SK-N-SH (cell line): ENCODE data around the gene ADRB2. TPM values are rescaled to one million over a fixed set of nuclear protein-coding genes. Genes with fewer than 3 reads are reported as not detected.

Experiments used
- CTCF ChIA-PET: fragments of 300-600, 350-600 bp; formaldehyde crosslinking; extraction: SDS; loops from one replicate; lab custom pipeline; 2021; lab: Yijun Ruan, JAX
- POLR2A ChIA-PET: fragments of 350-600 bp; sonication (Branson Sonifier 250); formaldehyde crosslinking; extraction: SDS; loops from one replicate; lab custom pipeline; 2020; ENCODE audit warnings: antibody characterized with exemption, inconsistent platforms; lab: Yijun Ruan, JAX
- DNase-seq: peaks from one replicate; pipeline ENCODE4 v3.0.0; 2012
- H2AFZ ChIP-seq: fragments of 200-600 bp; sonication (generic); 2 replicates; pipeline ENCODE4 v1.8.1; 2016; ENCODE audit warnings: antibody characterized with exemption, mild to moderate bottlenecking, low read depth
- H3F3A ChIP-seq: fragments of 200-600 bp; sonication (generic); replicated peaks from 2 replicates; pipeline ENCODE3; 2016; ENCODE audit warnings: antibody characterized with exemption, mild to moderate bottlenecking; ENCODE audit not compliant: insufficient read depth
- H3K27ac ChIP-seq, 2 experiments: fragments of 200-500 bp in 1 of 2; fragments of 200-600 bp in 1 of 2; sonication (Bioruptor generic) in 1 of 2; sonication (generic), shearing (Covaris generic) in 1 of 2; 2 replicates each; pipeline versions ENCODE4 v1.5.1 to v1.6.1; 2014 to 2016; ENCODE audit warnings: low read depth in 2 of 2, inconsistent platforms in 1 of 2, low read length in 1 of 2, mild to moderate bottlenecking in 1 of 2, mixed read lengths in 1 of 2
- H3K27me3 ChIP-seq: fragments of 200-600 bp; sonication (generic), shearing (Covaris generic); 2 replicates; pipeline ENCODE4 v1.6.1; 2016; ENCODE audit warnings: mixed run types; ENCODE audit not compliant: insufficient read depth
- H3K36me3 ChIP-seq, 2 experiments: fragments of 200-500 bp in 1 of 2; fragments of 200-600 bp in 1 of 2; sonication (Bioruptor generic) in 1 of 2; sonication (generic) in 1 of 2; replicated peaks in 1 of 2; 2 replicates each; pipeline versions ENCODE3 to v1.5.1; 2014 to 2016; ENCODE audit warnings: low read length in 1 of 2, mild to moderate bottlenecking in 1 of 2; ENCODE audit not compliant: insufficient read depth in 2 of 2, control insufficient read depth in 1 of 2
- H3K4me1 ChIP-seq, 2 experiments: fragments of 200-500 bp in 1 of 2; fragments of 200-600 bp in 1 of 2; sonication (Bioruptor generic) in 1 of 2; sonication (generic), shearing (Covaris generic) in 1 of 2; 2 replicates each; pipeline versions ENCODE4 v1.5.1 to v1.6.1; 2014 to 2016; ENCODE audit warnings: low read depth in 1 of 2, low read length in 1 of 2, mixed run types in 1 of 2; ENCODE audit not compliant: insufficient read depth in 2 of 2, control insufficient read depth in 1 of 2
- H3K4me2 ChIP-seq: fragments of 200-600 bp; sonication (generic), shearing (Covaris generic); 2 replicates; pipeline ENCODE4 v1.6.1; 2017; ENCODE audit warnings: mixed run types
- H3K4me3 ChIP-seq, 2 experiments: fragments of 200-500 bp in 1 of 2; fragments of 200-600 bp in 1 of 2; sonication (Bioruptor generic) in 1 of 2; sonication (generic), shearing (Covaris generic) in 1 of 2; 2 replicates each; pipeline versions ENCODE4 v1.5.1 to v1.8.1; 2014 to 2016; ENCODE audit warnings: low read depth in 2 of 2, inconsistent platforms in 1 of 2, low read length in 1 of 2, mild to moderate bottlenecking in 1 of 2, mixed read lengths in 1 of 2, moderate library complexity in 1 of 2
- H3K79me2 ChIP-seq: fragments of 200-600 bp; sonication (generic); 2 replicates; pipeline ENCODE4 v1.8.1; 2017; ENCODE audit warnings: mild to moderate bottlenecking; ENCODE audit not compliant: insufficient read depth
- H3K9ac ChIP-seq: fragments of 200-600 bp; sonication (generic); 2 replicates; pipeline ENCODE4 v1.6.1; 2017; ENCODE audit warnings: mixed run types
- H3K9me2 ChIP-seq: fragments of 200-600 bp; sonication (generic); 2 replicates; pipeline ENCODE4 v1.6.1; 2017; ENCODE audit warnings: mixed run types
- H3K9me3 ChIP-seq: fragments of 200-600 bp; sonication (generic); 2 replicates; pipeline ENCODE4 v1.6.1; 2017; ENCODE audit warnings: mixed run types, mild to moderate bottlenecking, moderate library complexity
- H4K20me1 ChIP-seq: fragments of 200-600 bp; sonication (generic); 2 replicates; pipeline ENCODE4 v1.6.1; 2017; ENCODE audit warnings: mild to moderate bottlenecking, mixed run types; ENCODE audit not compliant: insufficient read depth
- EZH2phosphoT487 ChIP-seq: fragments of 200-600 bp; sonication (generic); IDR thresholded peaks from 2 replicates; pipeline ENCODE4 v1.6.1; 2017; ENCODE audit warnings: low read depth, mixed run types, mild to moderate bottlenecking, antibody characterized with exemption, moderate library complexity, borderline replicate concordance
- GABPA ChIP-seq: IDR thresholded peaks from 2 replicates; pipeline ENCODE4 v1.4.0; 2012; ENCODE audit warnings: low read depth, mild to moderate bottlenecking
- IRF3 ChIP-seq: fragments of 150-350 bp; IDR thresholded peaks from 2 replicates; pipeline ENCODE4 v1.6.1; 2016; ENCODE audit warnings: mild to moderate bottlenecking, low read depth, low read length
- MAX ChIP-seq: IDR thresholded peaks from 2 replicates; pipeline ENCODE4 v1.4.0; 2012; ENCODE audit warnings: low read depth
- MEF2A ChIP-seq: IDR thresholded peaks from 2 replicates; pipeline ENCODE4 v1.4.0; 2012; ENCODE audit warnings: low read depth, borderline replicate concordance
- MXI1 ChIP-seq: IDR thresholded peaks from 2 replicates; pipeline ENCODE4 v1.6.1; 2012; ENCODE audit warnings: mild to moderate bottlenecking, low read depth, low read length, improper control_type of control experiment
- REST ChIP-seq: IDR thresholded peaks from 2 replicates; pipeline ENCODE4 v1.6.1; 2012; ENCODE audit warnings: mild to moderate bottlenecking, low read depth, low read length, moderate library complexity
- RFX5 ChIP-seq: IDR thresholded peaks from 2 replicates; pipeline ENCODE4 v1.6.1; 2012; ENCODE audit warnings: mild to moderate bottlenecking, improper control_type of control experiment, low read length
- RXRA ChIP-seq: IDR thresholded peaks from 2 replicates; pipeline ENCODE4 v1.4.0; 2012; ENCODE audit warnings: low read depth, mild to moderate bottlenecking, borderline replicate concordance
- SMC3 ChIP-seq: IDR thresholded peaks from 2 replicates; pipeline ENCODE4 v1.6.1; 2012; ENCODE audit warnings: low read depth, low read length, improper control_type of control experiment
- TAF1 ChIP-seq: IDR thresholded peaks from 2 replicates; pipeline ENCODE4 v1.6.1; 2012; ENCODE audit warnings: low read depth, mild to moderate bottlenecking, low read length, moderate library complexity, borderline replicate concordance
- TEAD4 ChIP-seq: IDR thresholded peaks from 2 replicates; pipeline ENCODE4 v1.4.0; 2012; ENCODE audit warnings: mild to moderate bottlenecking, borderline replicate concordance; ENCODE audit not compliant: insufficient read depth
- WGBS: methylation state at CpG from one replicate; pipeline ENCODE4 v1.1.6; 2017; ENCODE audit warnings: low lambda C conversion rate; 5-methylcytosine and 5-hydroxymethylcytosine counted together
- polyA plus RNA-seq, 3 experiments: library from polyadenylated mRNA; depleted of rRNA; stranded (reverse); fragments of >200 nt; gene quantifications; 2 replicates each; pipeline ENCODE4 v1.2.3, GENCODE V29; 2012
- TF ChIP-seq, protein P1 (sequence below): fragments of 200-600 bp; sonication (generic); IDR thresholded peaks from 2 replicates; pipeline ENCODE4 v1.6.1; 2017; ENCODE audit warnings: antibody characterized with exemption, mild to moderate bottlenecking, moderate library complexity
- TF ChIP-seq, protein P2 (sequence below): IDR thresholded peaks from 2 replicates; pipeline ENCODE4 v1.4.0; 2012; ENCODE audit warnings: low read depth, borderline replicate concordance
- TF ChIP-seq, protein P3 (sequence below): IDR thresholded peaks from 2 replicates; pipeline ENCODE4; 2012

Gene ADRB2
- polyA plus RNA-seq, 1 of the 3 experiments (the other 2 are of a cell fraction), result 1.0 TPM

- no peak for TF ChIP-seq RFX5
- no peak for TF ChIP-seq RXRA
- TF ChIP-seq MXI1, result no peak
- TF ChIP-seq GABPA, result no peak
- TF ChIP-seq, all 33 proteins: peak for 0
- H3K27me3 ChIP-seq, result no peaks in the 10 kb centered on the region
- no peak overlapping the region; the same call in 1 of the 2 replicates for H2AFZ ChIP-seq
- WGBS, result 89% methylated on average over 3 of the region's 3 CpGs
- no peaks in the 10 kb centered on the region for H3K36me3 ChIP-seq
- POLR2A ChIA-PET, result no interaction called here
- CTCF ChIA-PET, result interaction anchor here (0.6 to 2.8 kb wide), 5 partner anchors 11 to 305 kb away, joined by 3 to 7 read pairs (median 3); no protein-coding TSS in a partner anchor
- no peak overlapping the region for H3K9ac ChIP-seq
- H3K9me3 ChIP-seq, result no peaks in the 10 kb centered on the region
- H3K79me2 ChIP-seq, result no peaks in the 10 kb centered on the region
- DNase-seq, result no peak
- no peak overlapping the region for H3K4me2 ChIP-seq
- no peaks in the 10 kb centered on the region for H4K20me1 ChIP-seq
- H3K4me1 ChIP-seq, result peaks cover 8 to 14% of the 10 kb centered on the region in 2 experiments
- no peaks in the 10 kb centered on the region for H3K9me2 ChIP-seq
- no peak overlapping the region for H3K4me3 ChIP-seq
- H3K27ac ChIP-seq, result no peak overlapping the region
- peaks cover 3% of the 10 kb centered on the region for H3F3A ChIP-seq
Measured at GRCh38 chr5:148809781-148810524, 16.5 kb upstream of the ADRB2 start.

DNA sequence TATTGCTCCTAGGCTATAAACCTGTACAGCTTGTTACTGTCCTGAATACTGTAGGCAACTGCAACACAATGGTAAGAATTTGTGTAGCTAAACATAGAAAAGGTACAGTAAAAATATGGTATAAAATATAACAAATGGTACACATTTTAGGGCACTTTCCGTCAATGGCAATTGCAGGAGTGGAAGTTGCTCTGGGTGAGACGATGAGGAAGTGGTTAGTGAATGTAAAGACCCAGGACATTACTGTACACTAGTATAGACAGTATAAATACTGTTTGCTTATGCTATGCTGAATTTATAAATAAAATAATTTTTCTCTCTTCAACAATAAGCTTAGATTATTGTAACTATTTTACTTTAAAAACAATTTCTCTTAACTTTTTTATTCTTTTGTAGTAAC, 15.6 kb upstream of the ADRB2 start:
- H2AFZ ChIP-seq, result no peak overlapping the region
- peaks cover under 1 to 7% of the 10 kb centered on the region in 2 experiments; a peak in 2 of 4 replicates for H3K4me1 ChIP-seq
- POLR2A ChIA-PET, result interaction anchor here (0.5 kb wide), 1 partner anchor 590 kb away, joined by 3 read pairs; no protein-coding TSS in a partner anchor
- no peak overlapping the region for H3K4me3 ChIP-seq
- no peaks in the 10 kb centered on the region for H3K36me3 ChIP-seq
- 91% methylated on average over 2 of the region's 2 CpGs for WGBS
- H3K27ac ChIP-seq, result no peak overlapping the region
- H3K9me2 ChIP-seq, result no peaks in the 10 kb centered on the region
- H3F3A ChIP-seq, result peaks cover 3% of the 10 kb centered on the region
- no peaks in the 10 kb centered on the region for H3K27me3 ChIP-seq
- DNase-seq, result no peak
- no peaks in the 10 kb centered on the region for H4K20me1 ChIP-seq
- no peaks in the 10 kb centered on the region for H3K9me3 ChIP-seq
- no peak overlapping the region for H3K9ac ChIP-seq
- CTCF ChIA-PET, result interaction anchor here (0.9 to 1.2 kb wide), 2 partner anchors 11 to 304 kb away, joined by 3 read pairs; no protein-coding TSS in a partner anchor
- no peak overlapping the region for H3K4me2 ChIP-seq
- no peaks in the 10 kb centered on the region for H3K79me2 ChIP-seq
- TF ChIP-seq, protein P1, sequence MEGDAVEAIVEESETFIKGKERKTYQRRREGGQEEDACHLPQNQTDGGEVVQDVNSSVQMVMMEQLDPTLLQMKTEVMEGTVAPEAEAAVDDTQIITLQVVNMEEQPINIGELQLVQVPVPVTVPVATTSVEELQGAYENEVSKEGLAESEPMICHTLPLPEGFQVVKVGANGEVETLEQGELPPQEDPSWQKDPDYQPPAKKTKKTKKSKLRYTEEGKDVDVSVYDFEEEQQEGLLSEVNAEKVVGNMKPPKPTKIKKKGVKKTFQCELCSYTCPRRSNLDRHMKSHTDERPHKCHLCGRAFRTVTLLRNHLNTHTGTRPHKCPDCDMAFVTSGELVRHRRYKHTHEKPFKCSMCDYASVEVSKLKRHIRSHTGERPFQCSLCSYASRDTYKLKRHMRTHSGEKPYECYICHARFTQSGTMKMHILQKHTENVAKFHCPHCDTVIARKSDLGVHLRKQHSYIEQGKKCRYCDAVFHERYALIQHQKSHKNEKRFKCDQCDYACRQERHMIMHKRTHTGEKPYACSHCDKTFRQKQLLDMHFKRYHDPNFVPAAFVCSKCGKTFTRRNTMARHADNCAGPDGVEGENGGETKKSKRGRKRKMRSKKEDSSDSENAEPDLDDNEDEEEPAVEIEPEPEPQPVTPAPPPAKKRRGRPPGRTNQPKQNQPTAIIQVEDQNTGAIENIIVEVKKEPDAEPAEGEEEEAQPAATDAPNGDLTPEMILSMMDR, result no peak
- no peak for TF ChIP-seq TEAD4
- TF ChIP-seq, protein P2, sequence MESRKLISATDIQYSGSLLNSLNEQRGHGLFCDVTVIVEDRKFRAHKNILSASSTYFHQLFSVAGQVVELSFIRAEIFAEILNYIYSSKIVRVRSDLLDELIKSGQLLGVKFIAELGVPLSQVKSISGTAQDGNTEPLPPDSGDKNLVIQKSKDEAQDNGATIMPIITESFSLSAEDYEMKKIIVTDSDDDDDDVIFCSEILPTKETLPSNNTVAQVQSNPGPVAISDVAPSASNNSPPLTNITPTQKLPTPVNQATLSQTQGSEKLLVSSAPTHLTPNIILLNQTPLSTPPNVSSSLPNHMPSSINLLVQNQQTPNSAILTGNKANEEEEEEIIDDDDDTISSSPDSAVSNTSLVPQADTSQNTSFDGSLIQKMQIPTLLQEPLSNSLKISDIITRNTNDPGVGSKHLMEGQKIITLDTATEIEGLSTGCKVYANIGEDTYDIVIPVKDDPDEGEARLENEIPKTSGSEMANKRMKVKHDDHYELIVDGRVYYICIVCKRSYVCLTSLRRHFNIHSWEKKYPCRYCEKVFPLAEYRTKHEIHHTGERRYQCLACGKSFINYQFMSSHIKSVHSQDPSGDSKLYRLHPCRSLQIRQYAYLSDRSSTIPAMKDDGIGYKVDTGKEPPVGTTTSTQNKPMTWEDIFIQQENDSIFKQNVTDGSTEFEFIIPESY, result no peak
- TF ChIP-seq, protein P3, sequence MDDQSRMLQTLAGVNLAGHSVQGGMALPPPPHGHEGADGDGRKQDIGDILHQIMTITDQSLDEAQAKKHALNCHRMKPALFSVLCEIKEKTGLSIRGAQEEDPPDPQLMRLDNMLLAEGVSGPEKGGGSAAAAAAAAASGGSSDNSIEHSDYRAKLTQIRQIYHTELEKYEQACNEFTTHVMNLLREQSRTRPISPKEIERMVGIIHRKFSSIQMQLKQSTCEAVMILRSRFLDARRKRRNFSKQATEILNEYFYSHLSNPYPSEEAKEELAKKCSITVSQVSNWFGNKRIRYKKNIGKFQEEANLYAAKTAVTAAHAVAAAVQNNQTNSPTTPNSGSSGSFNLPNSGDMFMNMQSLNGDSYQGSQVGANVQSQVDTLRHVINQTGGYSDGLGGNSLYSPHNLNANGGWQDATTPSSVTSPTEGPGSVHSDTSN, result no peak
- TF ChIP-seq EZH2phosphoT487, result no peak
- no peak for TF ChIP-seq SMC3
- TF ChIP-seq MEF2A, result no peak
- no peak for TF ChIP-seq MAX
- TF ChIP-seq REST, result no peak
- TF ChIP-seq IRF3, result no peak
- no peak for TF ChIP-seq TAF1
